Ectodermal cell (in vitro differentiated cells): ENCODE data around the gene THY1.

Experiments used
- H3K27ac ChIP-seq: 2 replicates; pipeline ENCODE4 v1.7.0; 2013; ENCODE audit warnings: mild to moderate bottlenecking, low read depth, low read length; ENCODE audit not compliant: insufficient read depth, poor library complexity, severe bottlenecking
- H3K27me3 ChIP-seq: 2 replicates; pipeline ENCODE4 v1.7.0; 2013; ENCODE audit warnings: mild to moderate bottlenecking, low read length; ENCODE audit not compliant: insufficient read depth, control insufficient read depth, poor library complexity, severe bottlenecking
- H3K36me3 ChIP-seq: one replicate; pipeline ENCODE4 v1.7.0; 2013; ENCODE audit warnings: low read length; ENCODE audit not compliant: control insufficient read depth, insufficient read depth
- H3K4me1 ChIP-seq: one replicate; pipeline ENCODE4 v1.7.0; 2013; ENCODE audit warnings: low read length; ENCODE audit not compliant: control insufficient read depth, insufficient read depth
- H3K4me3 ChIP-seq: 2 replicates; pipeline ENCODE4 v1.7.0; 2013; ENCODE audit warnings: low read depth, low read length, control low read depth; ENCODE audit not compliant: insufficient read depth
- H3K9me3 ChIP-seq: 2 replicates; pipeline ENCODE4 v1.7.0; 2013; ENCODE audit warnings: mild to moderate bottlenecking, low read length, moderate library complexity; ENCODE audit not compliant: control insufficient read depth
- WGBS, 2 experiments: methylation state at CpG; one replicate each; pipeline ENCODE4 v1.1.7; 2013; ENCODE audit warnings: missing lambda C conversion rate in 2 of 2; 5-methylcytosine and 5-hydroxymethylcytosine counted together

The THY1 gene

DNA sequence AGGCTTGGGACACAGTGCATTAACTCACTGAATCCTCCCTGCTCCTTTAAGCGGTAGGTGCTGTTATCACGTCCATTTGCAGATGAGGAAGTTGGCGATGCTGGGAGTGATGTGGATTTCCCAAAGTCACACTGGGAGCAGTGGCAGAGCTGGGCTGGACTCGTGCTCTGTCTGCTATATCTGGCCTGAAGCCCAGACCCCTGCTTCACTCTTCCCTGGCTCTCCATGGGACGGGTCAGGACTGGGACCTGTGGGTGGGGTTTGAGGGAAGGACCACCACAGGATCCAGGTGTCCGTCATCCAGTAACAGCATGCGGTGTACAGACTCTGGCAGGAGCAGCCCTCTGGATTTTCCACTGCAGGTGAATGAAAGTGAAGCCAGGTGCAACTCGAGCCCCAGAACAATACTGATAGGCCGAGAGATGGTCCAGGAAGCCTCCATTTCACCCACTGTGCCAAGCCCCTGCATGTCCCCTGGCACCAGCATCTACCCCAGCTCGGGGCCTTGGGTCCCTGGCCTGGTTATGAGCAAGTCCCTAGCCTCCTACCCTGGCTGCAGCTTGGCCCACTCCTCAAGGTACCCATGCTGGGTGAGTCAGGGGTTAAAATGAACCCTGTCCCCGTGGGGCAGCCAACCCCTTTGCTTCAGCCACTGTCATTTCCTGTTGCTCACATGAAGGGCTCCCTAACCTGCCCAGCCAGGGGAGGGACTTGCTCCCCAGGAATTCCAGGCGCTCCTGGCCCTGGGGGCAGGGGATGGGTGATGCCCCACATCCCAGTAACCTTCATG, 45.7 kb downstream of the THY1 start:
- 76 to 80% methylated on average over 12 of the region's 12 CpGs for WGBS, 2 experiments

DNA sequence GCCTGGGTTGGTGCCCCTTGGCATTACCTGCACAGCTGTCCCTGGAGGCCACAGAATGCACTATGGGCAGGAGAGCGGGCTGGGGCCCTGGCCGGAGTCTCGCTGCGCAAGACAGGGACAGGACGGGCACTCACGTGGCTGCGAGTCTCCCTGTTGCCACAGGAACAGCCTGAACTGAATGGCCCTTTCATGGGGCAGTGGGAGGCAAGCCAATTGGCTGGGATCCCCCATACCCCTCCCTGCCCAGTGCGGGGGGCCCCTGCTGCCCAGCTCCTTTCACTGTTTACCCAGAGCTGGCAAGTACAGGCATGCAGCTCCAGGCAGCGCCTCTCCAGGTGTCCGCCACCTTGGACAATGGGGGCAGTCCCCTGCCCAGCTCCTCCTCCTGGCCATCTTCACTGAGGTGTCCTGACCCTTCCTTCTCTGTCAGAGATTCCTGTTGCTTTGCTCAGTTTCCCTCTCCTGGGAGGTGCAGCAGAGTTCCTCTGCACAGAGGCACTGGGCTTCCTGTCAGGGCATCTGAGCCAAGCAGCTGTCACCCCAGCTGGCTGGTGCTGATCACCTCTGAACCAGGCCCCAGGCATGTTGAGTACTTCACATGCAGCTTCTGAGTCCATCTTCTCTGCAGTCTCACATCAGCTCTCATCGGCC, 46.6 kb downstream of the THY1 start:
- no peak overlapping the region for H3K4me3 ChIP-seq

More for the DNA sequence above, 45.7 kb downstream of the THY1 start:
- Histone ChIP-seq H3K4me1 (peaks cover 62% of the 10 kb centered on the region), H3K27me3 (peaks cover 5% of the 10 kb centered on the region), H3K27ac (peak overlapping the region; percentile 16), H3K36me3 (no peaks in the 10 kb centered on the region), H3K9me3 (no peaks in the 10 kb centered on the region), H3K4me3 (no peak overlapping the region)

DNA sequence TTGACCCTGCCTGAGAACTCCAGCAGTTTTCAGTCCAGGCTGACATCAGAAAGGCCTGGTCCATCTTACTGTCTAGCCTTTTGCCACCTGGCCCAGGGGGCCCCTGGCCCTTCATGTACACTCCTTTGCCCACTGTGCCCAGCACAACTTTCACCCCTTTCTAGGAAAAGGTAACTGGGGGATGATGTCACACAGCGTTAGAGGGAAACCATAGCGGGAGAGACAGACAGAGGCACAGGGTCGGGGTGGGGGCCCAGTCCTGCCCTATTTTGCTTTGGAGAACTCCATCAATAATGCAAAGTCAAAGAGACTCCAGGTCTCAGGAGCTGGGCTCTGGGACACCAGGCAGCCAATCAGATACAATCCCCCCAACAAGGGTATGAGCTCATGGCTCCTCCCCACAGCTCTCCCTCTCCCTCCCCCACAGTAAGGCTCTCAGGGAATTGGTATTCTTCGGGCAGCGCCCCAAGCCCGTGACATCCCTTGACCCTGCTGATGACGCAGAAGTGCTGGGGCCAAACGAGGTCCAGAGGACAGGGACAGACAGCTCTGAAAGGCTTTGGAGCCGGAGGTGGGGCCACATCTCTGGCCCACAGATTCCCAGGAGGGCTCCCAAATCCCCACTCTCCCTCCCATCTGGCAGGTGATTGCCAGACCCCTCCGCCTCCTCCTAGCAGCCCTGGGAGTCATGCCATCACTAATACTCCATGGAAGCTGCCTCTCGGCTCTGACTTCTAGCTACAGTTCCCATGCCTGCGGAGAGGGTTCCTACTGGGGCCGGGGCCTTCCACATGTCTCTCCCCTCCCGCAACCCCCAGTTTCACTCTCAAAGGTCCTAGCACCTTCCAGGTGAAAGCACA, 47.4 kb downstream of the THY1 start:
- H3K27ac ChIP-seq, result peak overlapping the region; percentile 16
- no peaks in the 10 kb centered on the region for H3K9me3 ChIP-seq
- H3K4me1 ChIP-seq, result peaks cover 74% of the 10 kb centered on the region
- H3K4me3 ChIP-seq, result no peak overlapping the region
- H3K27me3 ChIP-seq, result no peaks in the 10 kb centered on the region
- WGBS, 2 experiments, result 62 to 68% methylated on average over 14 of the region's 14 CpGs
- no peaks in the 10 kb centered on the region for H3K36me3 ChIP-seq

More for the DNA sequence above, 46.6 kb downstream of the THY1 start:
- no peaks in the 10 kb centered on the region for H3K9me3 ChIP-seq
- H3K4me1 ChIP-seq, result peaks cover 71% of the 10 kb centered on the region
- peaks cover 5% of the 10 kb centered on the region for H3K27me3 ChIP-seq
- WGBS, 2 experiments, result 67 to 69% methylated on average over 11 of the region's 11 CpGs
- peak overlapping the region; percentile 16 for H3K27ac ChIP-seq
- H3K36me3 ChIP-seq, result no peaks in the 10 kb centered on the region

DNA sequence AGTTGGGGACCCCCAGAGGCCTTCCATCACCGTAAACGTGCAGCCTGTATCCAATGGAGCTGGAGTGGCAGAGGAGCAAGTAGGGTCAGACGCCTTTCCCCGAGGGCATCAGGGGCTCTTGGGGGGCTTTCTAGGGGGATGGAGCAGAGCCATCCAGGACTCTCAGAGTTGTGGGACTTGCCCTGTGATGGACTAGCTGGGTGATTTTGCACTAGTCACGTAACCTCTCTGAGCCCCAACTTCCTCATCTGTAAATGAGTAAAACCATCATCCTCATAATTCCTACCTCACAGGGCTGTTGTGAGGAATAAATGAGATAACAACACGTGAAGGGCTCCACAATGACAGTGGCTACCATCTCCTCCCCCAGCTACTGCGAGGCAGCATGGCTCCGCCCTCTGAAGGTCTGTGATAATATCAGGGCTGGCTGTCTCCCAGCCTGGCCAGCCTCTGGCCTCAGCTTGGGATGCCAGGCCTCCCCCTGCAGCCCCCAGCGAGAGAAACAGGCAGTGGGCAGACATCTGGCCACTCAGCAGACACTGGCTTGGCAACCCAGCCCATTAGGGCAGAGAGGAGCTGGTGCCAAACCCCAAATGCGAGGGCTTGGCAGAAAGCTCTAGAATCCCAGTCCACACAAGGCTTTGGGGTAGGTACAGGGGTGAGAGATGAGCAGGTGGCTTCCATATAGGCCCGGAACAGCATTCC, 48.2 kb downstream of the THY1 start:
- Histone ChIP-seq H3K4me3 (no peak overlapping the region), H3K27ac (no peak overlapping the region), H3K36me3 (no peaks in the 10 kb centered on the region), H3K4me1 (peaks cover 72% of the 10 kb centered on the region), H3K27me3 (no peaks in the 10 kb centered on the region), H3K9me3 (no peaks in the 10 kb centered on the region)
- 57% methylated on average over 11 of the region's 11 CpGs for WGBS, 2 experiments

DNA sequence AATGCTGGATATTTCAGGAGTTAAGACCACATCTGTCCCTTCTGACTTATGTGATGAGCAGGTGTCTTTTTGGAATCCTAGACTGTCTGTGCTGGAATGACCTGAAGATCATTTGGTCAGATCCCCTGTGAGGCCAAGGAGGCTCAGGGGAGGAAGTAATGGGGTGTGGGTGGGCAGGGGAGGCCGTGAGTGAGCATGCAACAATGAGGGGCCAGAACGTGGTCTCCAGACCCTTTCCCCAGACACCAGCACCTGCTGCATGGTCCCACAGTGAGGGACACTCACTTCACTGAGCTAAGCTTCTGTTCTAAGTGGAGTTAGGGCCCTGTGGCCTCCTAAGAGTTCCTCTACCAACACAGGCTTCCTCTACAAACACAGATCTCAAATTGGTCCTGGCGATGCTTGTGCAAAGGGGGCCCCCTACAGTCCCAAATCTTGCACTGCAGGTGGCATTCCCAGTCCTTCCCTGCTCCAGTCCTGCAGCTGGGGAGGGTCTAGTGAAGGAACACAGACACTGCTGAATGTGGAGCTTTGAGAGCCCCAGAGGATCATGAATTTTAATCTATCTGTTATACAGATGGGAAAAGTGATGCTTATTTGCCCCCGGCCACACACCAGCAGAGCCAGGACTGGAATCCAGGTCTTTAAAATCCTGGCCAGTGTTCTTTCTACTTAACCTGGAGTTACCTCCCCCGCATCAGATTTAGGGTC, 48.9 kb downstream of the THY1 start:
- H3K4me1 ChIP-seq, result peaks cover 71% of the 10 kb centered on the region
- no peak overlapping the region for H3K27ac ChIP-seq
- no peak overlapping the region for H3K4me3 ChIP-seq
- H3K9me3 ChIP-seq, result no peaks in the 10 kb centered on the region
- no peaks in the 10 kb centered on the region for H3K36me3 ChIP-seq
- 48 to 50% methylated on average over 5 of the region's 5 CpGs for WGBS, 2 experiments
- no peaks in the 10 kb centered on the region for H3K27me3 ChIP-seq

DNA sequence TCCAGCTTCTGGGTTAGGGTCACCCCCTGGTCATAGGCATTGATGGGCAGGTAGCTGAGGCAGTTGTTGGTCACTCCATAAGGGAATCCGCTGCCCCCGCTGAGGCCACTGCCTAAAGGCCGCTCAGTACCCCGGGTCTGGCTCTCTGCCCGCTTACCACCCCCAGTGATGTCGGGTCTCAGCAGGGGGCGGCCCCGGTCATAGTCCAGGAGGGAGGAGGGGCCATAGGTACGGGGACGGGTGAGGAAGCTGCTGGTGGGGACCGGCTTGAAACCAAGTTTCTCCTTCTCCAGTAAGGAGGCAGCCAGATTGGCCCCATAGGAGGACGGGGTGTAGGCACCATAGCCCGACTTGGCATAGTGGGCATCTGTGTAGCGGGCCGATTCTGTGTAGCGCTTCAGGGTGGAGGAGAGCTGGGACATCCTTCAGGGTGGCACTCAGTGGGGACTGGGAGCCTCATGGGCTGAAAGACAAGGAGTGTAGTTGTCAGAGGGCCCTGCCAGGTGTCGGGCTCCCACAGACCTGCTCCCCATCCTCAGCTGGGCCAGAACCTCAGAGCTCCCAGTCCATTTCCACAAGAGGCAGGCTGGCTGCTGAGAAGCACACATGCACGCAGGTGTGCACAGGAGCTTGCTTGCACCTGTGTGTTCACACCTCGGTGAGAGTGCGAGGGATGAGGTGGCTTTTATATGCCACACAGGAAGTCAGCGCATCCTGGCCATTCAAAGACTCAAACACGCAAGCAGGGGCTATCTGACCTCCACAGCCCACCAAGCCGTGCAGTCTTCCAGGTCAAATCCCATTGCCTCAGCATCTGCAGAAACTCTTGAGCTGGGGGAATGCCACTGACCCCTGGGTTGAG, 49.7 kb downstream of the THY1 start:
- H3K27ac ChIP-seq, result no peak overlapping the region
- no peaks in the 10 kb centered on the region for H3K27me3 ChIP-seq
- no peaks in the 10 kb centered on the region for H3K9me3 ChIP-seq
- H3K4me3 ChIP-seq, result no peak overlapping the region
- peaks cover 71% of the 10 kb centered on the region for H3K4me1 ChIP-seq
- H3K36me3 ChIP-seq, result no peaks in the 10 kb centered on the region
- 87 to 89% methylated on average over 23 of the region's 23 CpGs for WGBS, 2 experiments

DNA sequence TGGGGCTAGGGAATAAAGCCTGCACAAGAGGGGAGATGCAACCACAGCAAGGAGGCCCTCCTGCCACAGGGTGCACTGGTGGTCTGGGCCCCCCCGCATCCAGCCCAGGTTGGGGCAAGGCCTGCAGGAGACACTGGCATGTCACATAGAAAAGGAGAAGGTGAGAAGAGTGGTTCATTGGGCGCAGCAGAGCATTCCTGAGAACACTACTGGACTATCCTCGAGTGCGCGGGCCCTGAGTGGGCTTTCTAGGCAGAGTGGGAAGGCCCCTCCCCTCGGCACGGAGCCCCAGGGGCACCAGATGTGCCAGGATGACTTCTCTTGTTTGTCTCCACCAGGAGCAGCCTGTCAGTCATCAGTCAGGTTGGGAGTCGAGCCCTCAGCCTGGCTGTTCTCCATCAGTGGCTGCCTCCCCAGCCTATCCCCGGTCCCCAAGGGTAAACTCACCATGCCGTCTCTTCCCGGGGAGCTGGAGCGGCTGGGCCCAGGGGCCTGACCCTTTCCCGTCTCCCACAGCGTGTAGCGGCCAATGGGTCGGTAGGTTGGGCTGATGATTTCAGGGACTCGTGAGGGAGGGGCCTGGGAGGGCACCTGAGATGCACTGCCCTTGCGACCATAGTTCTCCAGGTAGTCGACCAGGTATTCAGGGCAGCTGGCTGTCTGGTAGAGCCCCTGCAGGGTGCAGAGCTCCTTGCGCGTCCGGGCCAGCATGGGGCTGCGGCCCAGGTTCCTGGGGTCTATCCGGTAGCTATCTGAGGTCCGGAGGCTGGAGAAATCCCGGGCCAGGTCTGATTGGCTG, 50.5 kb downstream of the THY1 start:
- Histone ChIP-seq H3K27me3 (no peaks in the 10 kb centered on the region), H3K9me3 (no peaks in the 10 kb centered on the region), H3K36me3 (no peaks in the 10 kb centered on the region), H3K4me3 (no peak overlapping the region), H3K4me1 (peaks cover 71% of the 10 kb centered on the region), H3K27ac (no peak overlapping the region)
- WGBS, 2 experiments, result 93 to 94% methylated on average over 26 of the region's 26 CpGs

DNA sequence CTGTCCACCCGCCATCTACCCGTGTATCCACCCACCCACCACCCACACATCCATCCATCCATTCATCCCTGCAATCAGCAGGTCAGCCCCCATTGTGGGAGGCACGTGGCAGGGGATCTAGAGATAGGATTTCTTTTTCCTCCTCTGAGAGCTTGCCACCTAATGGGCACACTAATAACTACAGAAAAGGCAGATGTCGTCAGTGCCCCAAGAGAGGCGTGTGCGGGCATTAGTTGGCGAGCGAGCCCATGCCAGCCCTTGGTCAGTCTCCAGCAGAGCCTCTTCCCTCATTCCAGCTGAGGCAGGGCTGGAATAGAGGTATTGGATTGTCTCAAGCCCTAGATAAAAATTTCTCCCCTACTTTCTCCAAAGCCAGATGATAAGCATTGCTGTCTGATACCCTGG, 51.2 kb downstream of the THY1 start:
- Histone ChIP-seq H3K4me1 (peaks cover 71% of the 10 kb centered on the region), H3K4me3 (no peak overlapping the region), H3K9me3 (no peaks in the 10 kb centered on the region), H3K27ac (no peak overlapping the region), H3K27me3 (no peaks in the 10 kb centered on the region), H3K36me3 (no peaks in the 10 kb centered on the region)
- WGBS, 2 experiments, result 77 to 78% methylated on average over 8 of the region's 8 CpGs
